IPS-NIHi11 (cell line): ENCODE measurements around the gene ACTRT3.

ENCODE experiments used
- DNase-seq: peaks from one replicate; pipeline ENCODE4 v3.0.0; 2012; ENCODE audit warnings: mixed read lengths, low spot score

Gene ACTRT3

DNA sequence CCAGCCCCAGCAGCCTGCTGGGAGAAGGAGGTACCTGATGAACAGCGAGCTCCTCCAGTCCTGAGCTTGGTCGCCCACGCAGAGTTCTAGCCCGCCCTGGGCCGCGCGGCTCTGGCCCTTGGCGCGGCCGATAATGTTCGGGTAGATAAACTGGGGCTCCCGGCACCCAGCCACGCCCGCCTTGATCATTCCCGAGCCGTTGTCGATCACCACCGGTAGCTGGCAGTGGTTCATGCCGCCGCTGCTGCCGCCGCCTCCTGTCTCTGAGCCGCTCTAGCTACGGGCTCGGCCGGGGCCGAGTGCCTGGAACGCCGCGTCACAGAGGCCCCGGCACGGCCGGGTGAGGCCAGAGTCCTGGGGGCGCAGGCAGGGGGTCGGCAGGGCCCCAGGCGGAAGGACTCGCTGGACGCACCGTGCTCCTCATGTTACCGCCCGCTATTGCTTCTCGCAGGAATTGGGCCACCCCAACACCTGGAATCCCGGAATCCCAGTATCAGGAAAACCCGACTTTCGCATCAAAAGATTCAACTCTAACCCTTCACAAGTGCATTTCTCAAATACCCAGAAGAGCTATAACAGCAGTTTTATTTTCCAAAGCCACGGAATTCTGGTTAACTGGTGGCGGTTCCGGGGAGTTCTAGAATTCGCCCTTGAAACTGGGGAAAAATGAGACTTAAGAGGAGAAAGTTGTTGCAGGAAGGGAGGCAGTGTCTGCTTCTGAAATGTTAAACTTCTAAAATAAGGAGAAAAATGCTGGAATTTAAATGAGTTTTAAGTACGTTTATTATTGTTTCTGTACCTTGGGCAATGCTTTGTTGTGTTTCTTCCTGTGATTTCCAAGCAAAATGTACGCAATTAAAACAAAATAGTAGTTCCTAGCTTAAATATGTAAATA, at the start of gene ACTRT3:
Gene ACTRT3, minus strand, starts transcription at position 275 of the 895 bp plus-strand sequence. Its CDS starts 41 bp downstream, at position 234.
- DNase-seq, result peak; percentile 77

DNA sequence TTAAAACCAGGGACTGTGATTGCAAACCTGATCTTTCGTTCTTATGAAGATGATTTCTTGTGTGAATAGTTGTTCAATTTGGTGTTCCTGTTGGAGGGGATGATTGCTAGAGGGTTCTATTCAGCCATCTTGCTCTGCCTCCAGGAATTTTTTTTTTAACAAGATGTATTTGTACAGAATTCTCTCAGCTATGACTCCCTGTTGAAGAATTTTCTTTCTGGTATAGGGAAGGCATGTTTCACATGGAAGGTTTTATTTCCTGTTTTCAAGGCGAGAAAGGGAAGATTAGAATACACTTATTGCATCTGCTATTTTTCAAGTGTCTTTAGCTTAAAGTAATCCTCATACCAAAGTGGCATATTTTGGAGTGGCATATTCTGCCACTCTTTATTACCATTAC, 49.0 kb upstream of the ACTRT3 start:
- no peak for DNase-seq

DNA sequence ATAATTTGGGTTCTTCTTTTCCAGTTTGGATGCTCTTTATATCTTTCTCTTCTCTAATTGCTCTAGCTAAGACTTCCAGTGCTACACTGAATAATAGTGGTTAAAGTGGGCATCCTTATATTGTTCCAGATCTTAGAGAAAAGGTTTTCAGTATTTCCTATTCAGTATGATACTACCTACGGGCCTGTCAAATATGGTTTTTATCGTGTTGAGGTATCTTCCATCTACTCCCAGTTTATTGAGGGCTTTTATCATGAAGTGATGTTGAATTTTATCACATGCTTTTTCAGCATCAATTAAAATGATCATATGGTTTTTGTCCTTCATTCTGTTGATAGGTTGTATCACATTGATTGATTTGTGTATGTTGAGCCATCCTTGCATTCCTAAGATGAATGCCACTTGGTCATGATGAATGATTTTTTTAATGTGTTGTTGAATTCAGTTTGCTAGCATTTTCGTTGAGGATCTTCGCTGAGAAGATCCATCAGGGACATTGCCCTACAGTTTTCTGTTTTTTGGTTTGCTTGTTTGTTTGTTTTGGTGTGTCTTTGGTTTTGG, 46.3 kb upstream of the ACTRT3 start:
- DNase-seq, result no peak

DNA sequence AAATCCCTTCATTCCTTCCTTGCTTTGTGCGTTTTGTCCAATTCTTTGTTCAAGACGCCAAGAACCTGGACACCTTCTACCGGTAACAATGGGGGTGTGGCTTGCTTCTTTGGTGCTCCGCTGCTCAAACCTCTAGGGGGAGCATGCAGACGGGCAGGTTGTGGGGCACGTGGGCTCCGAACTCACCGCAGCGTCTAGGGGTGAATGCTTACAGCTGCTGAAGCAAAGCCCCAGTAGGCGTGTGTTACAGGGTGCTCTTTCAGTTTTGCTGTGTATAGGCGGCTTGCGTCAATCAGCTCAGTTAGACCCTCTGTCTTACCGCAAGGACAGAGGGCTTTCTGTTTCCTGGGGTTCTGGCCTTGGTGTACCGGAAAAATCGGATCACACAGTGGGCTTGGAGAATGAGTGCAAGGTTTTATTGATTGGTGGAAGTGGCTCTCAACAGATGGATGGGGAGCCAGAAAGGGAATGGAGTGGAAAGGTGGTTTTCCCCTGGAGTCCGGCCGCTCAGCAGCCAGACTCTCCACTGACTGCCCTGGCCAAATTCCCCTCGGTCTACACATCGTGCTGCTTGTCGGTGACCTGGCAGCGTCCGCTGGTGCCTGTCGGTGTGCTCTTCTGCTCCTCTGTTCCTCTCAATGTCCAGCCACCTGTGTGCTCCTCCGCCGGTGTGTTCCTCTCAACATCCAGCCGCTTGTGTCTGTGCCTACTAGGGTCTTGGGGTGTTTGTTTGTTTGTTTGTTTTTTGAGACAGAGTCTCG, 44.6 kb upstream of the ACTRT3 start:
- DNase-seq, result peak; percentile 27

DNA sequence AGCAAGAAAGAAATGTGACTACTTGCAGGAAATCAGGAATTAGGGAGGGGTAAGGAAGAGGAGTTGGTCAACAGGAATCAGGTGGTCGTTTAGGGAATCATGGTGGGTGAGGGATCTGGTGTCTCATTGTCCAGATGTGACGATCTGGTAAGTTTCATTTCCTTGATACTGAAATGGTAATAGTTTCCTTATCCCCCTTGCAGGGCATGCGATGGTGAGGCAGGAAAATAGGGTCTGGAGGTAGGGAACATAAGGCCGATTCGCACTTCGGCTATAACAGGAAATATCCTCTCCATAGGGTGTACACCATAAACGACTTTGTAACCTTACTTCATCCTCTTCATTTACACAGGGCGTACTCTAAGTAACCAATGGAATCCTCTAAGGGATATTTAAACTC, 43.9 kb upstream of the ACTRT3 start:
- DNase-seq, result no peak

DNA sequence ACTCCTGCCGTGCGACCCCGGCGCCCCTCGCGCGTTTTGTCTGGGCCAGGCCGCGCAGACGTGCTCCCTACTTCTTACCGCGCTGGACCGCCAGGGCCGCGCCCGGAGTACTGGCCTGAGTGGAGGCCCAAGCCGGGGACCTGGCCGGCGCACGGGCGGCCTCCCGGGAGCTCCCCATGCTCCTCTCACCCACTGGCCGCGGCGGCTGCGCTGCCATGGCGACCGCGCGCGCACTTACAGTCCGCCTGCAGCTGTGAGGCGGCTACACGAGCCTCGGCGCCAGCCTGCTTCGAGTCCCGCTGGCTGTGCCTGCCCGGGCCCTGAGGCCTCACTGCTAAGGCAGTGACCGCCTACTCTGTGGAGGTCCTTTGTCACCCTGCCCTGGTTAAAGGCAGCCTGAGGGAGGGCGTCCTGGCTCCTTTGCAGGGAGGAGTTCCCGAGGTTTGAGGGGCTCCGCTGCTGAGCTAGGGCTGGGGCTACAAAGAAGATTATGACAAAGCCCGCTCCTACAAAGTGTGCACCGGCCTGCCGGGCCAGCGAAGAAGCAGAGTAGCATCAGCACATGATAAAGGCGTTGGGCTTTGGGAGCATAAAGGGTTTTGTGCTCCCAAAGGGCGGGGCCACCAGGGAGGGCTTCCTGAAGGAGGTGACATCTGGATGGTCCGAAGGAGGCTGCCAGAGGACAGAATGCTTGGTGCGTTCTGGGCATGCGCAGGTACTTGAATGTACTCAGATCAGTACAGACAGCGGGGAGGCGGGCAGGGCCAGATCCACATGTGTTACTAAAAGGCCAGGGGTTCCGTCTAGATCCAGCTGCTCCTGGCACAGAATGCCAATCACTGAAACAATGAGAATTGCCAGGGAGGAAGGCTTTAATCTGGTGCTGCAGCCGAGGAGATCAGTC, 43.2 kb upstream of the ACTRT3 start, which contains the start of the genes LRRC34 and LRRIQ4:
Gene LRRC34, minus strand, starts transcription at position 573 of the 904 bp plus-strand sequence. Its CDS starts 356 bp downstream, at position 217.
Gene LRRIQ4, plus strand, starts transcription at position 539 of the 904 bp plus-strand sequence. CDS start 9,052 bp downstream, outside the sequence.
- peak; percentile 63 for DNase-seq

DNA sequence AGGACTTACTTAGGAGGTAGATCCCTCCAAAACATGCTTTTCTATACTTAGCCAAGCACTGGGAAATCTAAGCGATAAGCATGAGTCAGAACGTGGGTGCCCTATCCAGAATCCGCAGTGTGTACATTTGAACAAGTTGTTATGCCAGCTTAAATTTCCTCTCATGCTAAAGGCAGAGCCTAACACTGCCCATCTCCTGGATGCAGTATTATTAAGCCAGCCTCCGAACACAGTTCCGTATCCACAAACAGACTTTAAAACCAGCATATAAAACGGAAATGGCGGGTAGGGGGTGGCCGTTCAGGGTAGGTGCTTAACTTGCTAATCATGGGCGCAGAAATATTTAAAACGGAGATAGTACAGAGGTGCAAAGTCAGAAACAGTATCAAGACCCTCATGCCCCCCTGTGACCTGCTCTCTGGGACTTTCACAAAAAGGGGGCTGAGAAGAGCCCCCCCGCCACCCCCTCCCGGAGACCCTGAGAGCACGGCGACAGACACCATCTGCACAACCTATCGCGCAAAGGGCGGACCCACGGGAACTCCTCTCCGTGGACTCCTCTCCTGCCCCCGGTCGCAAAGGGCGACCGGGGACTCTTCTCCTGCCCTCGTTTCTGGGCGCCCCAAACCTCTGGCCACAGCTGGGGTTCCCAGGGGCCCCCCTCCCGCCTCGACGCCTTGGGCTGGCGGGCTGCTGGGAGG, 42.4 kb upstream of the ACTRT3 start:
- no peak for DNase-seq

DNA sequence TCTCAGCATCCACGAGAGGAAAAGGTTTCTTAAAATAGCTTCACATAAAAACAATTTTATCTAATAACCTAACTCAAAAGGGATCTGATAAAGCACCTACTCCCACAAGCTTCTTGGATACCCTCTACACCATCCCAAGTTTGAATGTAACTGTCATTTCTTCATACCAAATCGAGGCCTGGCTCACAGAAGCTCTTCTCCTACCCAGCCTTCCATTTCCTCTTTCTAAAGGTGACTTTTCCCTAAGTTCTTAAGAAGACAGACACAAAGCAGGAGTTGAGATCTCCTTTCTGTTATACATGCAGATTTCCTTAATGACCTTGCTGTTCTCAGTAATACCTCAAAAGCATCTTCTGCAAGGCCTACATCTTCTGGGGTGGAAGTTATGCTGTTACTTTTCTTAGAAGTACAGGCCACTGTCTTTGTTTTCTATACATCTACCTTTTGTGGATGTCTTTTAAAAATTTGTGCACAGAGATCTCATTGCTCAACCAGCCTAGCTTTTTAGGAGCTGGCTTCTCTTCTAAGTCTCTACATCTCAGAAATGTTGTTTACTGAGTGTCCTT, 40.0 kb upstream of the ACTRT3 start:
- no peak for DNase-seq

DNA sequence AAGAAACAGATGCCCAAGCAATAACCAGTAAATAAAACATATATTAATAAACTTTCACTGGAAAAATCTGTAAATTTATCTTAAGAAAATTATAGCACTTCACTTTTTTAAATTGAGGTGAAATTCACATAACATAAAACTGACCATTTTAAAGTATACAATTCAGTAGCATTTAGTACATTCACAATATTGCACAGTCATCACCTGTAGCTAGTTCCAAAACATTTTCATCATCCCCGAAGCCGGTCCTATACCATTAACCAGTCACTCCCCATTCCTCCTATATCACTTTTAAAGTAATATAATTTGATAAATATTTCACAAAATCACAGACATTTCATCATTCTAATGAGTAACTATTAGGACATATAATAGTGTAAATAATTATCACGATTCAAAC, 35.3 kb upstream of the ACTRT3 start:
- no peak for DNase-seq

DNA sequence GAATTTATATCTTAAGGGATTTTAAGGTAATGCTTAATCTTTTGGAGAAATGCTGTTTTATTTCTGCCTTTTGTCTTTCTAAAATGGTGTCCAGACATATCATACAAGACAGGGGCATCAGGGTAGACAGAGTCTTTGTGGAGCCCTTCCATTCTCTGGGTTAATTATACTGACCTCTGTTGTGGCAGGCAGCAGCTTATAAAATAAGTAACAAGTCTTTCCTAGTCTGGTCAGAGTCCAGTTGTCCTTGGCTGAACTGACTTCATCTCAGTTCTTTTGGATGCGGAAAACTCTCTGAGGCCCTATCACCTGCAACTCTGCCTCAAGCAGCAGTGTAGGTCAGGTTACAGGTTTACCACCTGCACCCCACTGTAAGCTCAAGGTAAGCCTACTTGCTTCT, 23.0 kb upstream of the ACTRT3 start:
- DNase-seq, result no peak

DNA sequence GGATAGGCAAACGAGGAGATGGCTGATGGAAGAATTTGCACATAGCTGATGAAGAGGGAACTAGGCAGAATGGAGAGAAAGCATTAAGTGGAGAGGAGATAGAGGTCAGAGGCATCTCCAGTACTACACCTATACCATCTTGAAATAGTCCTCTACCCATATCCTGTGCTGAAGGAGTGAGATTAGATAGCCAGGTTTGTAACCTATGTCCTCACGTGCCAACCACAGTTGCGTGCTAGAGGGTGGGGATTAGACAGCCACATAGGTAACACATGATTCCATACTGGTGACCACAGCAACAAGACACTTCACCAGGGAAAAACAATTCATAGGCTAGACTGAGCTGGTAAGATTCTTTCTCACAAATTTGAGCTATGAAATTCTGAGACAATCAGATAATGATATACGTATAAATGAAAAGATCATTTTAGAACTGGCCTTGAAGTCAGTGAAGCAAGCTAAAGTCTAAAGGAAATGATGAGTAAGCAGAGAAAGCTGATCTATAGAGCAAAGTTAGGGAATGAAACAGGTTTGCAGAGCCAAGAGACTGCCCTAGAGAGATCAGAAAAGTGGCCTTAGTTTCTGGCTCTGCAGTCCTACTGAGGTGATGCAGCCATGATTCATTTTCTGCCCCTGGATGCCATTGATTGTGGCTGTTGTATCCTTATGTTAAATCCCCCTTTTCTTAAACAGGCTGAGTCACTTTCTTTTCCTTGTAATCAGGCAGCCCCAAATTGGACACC, 21.5 kb upstream of the ACTRT3 start:
- DNase-seq, result no peak

DNA sequence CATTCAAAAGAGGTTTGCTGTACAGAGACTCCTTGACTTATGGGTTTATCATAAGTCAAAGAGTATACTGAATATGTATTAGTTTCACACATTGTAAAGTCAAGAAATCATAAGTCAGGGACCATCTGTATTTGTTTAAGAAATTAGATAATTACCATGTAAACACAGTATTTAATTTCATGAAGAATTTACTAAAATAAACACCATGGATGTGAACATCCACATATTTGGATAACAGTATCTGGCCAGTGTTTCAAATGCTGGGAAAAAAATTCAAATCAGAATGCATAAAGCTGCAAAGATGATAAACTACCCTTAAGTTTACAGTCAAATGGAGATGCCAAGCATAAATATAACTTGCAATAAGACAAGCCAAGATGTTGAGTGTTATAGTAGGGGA, 20.9 kb upstream of the ACTRT3 start:
- DNase-seq, result no peak

DNA sequence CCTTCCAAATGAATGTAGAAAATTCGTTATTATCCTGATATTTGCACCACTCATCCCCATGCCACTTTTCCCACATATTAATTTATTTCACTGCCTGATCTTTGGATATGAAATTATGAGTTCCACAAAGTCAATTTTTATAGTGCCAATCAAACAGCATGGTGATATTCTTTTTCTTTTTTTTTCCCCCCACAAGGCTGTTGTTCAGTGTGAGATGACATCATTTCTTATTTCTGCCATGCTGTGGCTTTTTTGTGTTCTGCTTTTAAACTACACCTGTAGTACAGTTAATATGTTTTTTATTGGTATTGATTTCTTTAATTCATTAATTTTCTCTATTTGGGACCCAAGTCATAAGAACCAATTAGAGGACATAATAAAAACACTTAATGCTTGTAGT, 18.4 kb upstream of the ACTRT3 start:
- no peak for DNase-seq

DNA sequence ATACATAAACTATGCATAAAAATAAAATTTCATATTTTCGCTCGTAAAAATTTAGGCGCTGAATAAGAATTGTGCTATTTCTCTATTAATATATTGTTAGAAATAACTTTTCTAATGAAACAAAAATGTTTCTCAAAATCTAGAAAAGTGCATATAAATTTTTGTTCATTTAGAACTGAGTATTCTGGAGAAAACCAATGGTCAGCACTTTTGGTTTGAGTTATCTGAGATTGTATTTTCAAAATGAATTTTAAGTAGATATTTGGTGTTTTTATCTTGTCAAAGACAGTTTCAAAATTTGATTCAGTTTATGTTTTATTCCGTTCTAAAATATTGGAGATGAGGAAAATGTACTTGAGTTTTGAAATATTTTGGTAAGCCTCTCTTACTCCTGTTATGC, 17.8 kb upstream of the ACTRT3 start:
- no peak for DNase-seq

DNA sequence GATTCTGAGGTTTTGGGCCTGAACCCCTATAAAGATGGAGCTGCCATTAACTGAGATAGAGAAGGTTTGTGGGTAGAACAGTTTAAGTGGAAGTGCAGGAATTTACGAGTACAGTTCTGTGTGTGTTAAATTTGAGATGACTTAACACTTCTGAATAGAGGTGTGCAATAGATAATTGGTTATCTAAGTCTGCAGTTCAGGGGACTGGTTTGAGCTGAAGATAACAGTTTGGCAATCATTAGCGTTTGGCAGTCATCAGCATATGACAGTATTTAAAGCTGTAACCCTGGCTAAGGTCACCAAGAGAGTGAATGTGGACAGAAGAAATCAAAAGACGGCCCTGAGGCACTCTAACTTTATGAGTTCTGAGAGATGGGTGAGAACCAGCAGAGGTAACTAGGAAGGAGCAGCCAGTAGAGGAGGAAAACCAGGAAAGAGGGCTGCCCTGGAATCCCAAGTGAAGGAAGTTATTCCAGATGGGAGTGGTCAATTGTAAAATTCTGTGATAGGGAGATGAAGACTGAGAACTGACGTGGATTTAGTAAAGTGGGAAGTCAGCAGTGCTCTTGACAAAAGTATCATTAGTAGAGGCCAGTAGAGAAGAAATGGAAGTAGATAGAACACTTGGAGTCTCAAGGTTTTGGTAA, 12.0 kb upstream of the ACTRT3 start:
- DNase-seq, result no peak

DNA sequence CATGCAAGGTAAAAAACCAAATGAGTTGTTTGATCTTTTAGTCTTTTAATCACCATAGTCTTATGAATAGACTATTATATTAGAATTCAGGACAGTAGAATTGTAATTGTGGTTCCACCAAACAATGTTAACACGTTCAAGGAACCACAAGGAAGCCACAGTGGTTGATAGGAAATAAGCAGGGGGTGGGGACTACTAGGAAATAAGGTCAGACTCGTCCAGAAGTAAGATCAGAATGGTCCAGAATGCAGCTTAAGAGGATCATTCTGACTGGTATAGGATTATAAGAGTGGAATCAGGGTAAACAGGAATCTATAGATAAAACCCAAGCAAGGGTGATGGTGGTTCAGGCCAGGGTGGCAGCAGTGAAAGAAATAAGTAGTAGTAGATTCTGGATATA, 11.4 kb upstream of the ACTRT3 start:
- no peak for DNase-seq

DNA sequence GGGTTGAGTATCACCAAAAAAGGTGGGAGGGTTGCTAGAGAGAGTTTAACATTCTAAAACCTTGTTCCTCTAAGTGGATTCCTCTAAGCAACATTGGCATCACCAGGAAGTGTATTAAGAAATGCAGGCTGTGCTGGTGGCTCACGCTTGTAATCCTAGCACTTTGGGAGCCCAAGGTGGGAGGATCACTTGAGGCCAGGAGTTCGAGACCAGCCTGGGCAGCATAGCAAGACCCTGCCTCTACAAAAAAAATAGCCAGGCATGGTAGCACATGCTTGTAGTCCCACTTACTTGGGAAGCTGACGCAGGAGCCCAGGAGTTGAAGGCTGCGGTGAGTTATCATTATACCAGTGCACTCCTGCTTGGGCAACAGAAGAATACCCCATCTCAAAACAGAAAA, 8.5 kb upstream of the ACTRT3 start:
- no peak for DNase-seq

DNA sequence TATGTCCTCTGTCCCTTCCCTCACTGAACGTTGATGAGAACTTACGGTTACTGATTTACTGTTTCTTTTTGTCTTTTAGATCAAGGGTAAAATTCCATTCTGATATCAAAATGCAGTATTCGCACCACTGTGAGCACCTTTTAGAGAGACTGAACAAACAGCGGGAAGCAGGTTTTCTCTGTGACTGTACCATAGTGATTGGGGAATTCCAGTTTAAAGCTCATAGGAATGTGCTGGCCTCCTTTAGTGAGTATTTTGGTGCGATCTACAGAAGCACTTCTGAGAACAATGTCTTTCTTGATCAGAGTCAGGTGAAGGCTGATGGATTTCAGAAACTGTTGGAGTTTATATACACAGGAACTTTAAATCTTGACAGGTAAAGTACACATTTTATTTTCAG, 4.8 kb upstream of the ACTRT3 start:
- no peak for DNase-seq
